ENCODE data around the gene ARSG. TPM values are rescaled to one million over a fixed set of nuclear protein-coding genes. Genes with fewer than 3 reads are reported as not detected.

The ARSG gene
- total and polyA plus RNA-seq, 2 experiments from 2014 or later = 1.7 to 5.1 TPM

DNA sequence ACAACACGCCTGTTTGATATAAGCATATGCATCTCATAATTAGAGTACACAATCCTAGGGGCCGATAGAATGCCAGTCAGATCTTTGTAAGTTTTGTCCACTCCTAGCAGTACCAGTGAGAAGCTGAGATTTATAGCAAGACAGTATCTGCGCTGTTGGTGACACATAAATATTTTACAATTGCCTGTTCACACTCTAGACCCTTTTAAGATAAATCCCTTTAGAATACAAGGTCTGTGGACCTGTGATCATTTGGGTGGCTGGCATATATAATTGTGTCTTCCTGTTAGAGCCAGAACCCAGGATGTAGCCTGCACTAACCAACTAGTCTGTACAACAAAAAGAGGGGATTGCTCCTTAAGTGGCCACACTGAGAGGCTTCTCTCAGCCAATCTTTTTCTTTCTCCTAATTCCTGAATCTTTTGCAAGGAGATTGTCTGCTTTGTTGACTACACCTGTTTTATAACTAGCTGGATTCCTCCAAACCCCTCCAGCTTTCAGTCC, 91.3 kb downstream of the ARSG start:
- H3K36me3 ChIP-seq (ENCODE audit: insufficient read depth) = no peaks in the 10 kb centered on the region

DNA sequence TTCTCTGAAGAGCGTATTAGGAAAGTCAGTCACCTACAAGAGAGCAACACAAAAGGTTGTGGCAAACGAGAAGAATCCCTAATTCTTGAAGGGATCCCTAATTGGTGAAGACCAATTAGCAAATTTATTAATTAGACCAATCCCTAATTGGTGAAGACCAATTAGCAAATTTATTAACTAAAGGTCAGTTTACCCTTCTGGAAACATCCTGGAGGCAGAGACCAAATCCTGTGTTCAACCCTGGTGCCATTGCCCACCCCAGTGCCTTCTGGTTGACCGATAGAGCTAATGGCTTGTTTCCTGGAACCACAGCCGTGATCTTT, 91.8 kb downstream of the ARSG start:
- Mint-ChIP-seq H3K27ac (no peak overlapping the region), H3K27me3 (ENCODE audit: insufficient read depth, low read depth, poor library complexity) (peaks cover 6% of the 10 kb centered on the region), H3K4me3 (no peak overlapping the region), H3K36me3 (ENCODE audit: low read depth) (no peaks in the 10 kb centered on the region), H3K9me3 (no peaks in the 10 kb centered on the region), H3K4me1 (peaks cover 19% of the 10 kb centered on the region)
- Histone ChIP-seq H4K20me1 (replicated peaks; ENCODE audit: insufficient read depth) (no peaks in the 10 kb centered on the region), H3K4me3 (no peak overlapping the region), H3K27ac (ENCODE audit: low read depth) (no peak overlapping the region), H3F3A (replicated peaks; ENCODE audit: low read depth) (no peaks in the 10 kb centered on the region), H3K27me3 (ENCODE audit: insufficient read depth) (no peaks in the 10 kb centered on the region), H2AFZ (no peak overlapping the region), H3K4me2 (no peak overlapping the region), H3K36me3 (ENCODE audit: insufficient read depth) (no peaks in the 10 kb centered on the region), H3K9me2 (ENCODE audit: insufficient read depth) (no peaks in the 10 kb centered on the region), H3K4me1 (ENCODE audit: insufficient read depth) (peaks cover 11% of the 10 kb centered on the region), H3K79me2 (replicated peaks; ENCODE audit: insufficient read depth) (no peaks in the 10 kb centered on the region)
- ATAC-seq = no peak
- DNase-seq (ENCODE audit: low spot score) = no peak
- TF ChIP-seq, protein P1, sequence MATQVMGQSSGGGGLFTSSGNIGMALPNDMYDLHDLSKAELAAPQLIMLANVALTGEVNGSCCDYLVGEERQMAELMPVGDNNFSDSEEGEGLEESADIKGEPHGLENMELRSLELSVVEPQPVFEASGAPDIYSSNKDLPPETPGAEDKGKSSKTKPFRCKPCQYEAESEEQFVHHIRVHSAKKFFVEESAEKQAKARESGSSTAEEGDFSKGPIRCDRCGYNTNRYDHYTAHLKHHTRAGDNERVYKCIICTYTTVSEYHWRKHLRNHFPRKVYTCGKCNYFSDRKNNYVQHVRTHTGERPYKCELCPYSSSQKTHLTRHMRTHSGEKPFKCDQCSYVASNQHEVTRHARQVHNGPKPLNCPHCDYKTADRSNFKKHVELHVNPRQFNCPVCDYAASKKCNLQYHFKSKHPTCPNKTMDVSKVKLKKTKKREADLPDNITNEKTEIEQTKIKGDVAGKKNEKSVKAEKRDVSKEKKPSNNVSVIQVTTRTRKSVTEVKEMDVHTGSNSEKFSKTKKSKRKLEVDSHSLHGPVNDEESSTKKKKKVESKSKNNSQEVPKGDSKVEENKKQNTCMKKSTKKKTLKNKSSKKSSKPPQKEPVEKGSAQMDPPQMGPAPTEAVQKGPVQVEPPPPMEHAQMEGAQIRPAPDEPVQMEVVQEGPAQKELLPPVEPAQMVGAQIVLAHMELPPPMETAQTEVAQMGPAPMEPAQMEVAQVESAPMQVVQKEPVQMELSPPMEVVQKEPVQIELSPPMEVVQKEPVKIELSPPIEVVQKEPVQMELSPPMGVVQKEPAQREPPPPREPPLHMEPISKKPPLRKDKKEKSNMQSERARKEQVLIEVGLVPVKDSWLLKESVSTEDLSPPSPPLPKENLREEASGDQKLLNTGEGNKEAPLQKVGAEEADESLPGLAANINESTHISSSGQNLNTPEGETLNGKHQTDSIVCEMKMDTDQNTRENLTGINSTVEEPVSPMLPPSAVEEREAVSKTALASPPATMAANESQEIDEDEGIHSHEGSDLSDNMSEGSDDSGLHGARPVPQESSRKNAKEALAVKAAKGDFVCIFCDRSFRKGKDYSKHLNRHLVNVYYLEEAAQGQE (IDR thresholded peaks at IDR 0.05; ENCODE audit: unreplicated experiment) = no peak
- TF ChIP-seq EZH2phosphoT487 (IDR thresholded peaks at IDR 0.05; ENCODE audit: unreplicated experiment) (no peak), EZH2 (IDR thresholded peaks at IDR 0.05; ENCODE audit: low read depth, unreplicated experiment) (no peak), ZNF114 (CRISPR knock-in tag; IDR thresholded peaks at IDR 0.05) (no peak)
- TF ChIP-seq, protein P2, sequence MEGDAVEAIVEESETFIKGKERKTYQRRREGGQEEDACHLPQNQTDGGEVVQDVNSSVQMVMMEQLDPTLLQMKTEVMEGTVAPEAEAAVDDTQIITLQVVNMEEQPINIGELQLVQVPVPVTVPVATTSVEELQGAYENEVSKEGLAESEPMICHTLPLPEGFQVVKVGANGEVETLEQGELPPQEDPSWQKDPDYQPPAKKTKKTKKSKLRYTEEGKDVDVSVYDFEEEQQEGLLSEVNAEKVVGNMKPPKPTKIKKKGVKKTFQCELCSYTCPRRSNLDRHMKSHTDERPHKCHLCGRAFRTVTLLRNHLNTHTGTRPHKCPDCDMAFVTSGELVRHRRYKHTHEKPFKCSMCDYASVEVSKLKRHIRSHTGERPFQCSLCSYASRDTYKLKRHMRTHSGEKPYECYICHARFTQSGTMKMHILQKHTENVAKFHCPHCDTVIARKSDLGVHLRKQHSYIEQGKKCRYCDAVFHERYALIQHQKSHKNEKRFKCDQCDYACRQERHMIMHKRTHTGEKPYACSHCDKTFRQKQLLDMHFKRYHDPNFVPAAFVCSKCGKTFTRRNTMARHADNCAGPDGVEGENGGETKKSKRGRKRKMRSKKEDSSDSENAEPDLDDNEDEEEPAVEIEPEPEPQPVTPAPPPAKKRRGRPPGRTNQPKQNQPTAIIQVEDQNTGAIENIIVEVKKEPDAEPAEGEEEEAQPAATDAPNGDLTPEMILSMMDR (conservative IDR thresholded peaks at IDR 0.05; ENCODE audit: low read depth in 2 of 2) = no peak

More for the DNA sequence above, 91.3 kb downstream of the ARSG start:
- TF ChIP-seq, protein P2 (conservative IDR thresholded peaks at IDR 0.05; ENCODE audit: low read depth in 2 of 2) = no peak
- TF ChIP-seq EZH2phosphoT487 (IDR thresholded peaks at IDR 0.05; ENCODE audit: unreplicated experiment) (no peak), STAT1 (IDR thresholded peaks at IDR 0.05; ENCODE audit: unreplicated experiment) (no peak), ZNF331 (CRISPR knock-in tag; IDR thresholded peaks at IDR 0.05; ENCODE audit: low read depth) (no peak), POLR2AphosphoS5 (IDR thresholded peaks at IDR 0.05; ENCODE audit: low read depth) (no peak)
- TF ChIP-seq, protein P3, sequence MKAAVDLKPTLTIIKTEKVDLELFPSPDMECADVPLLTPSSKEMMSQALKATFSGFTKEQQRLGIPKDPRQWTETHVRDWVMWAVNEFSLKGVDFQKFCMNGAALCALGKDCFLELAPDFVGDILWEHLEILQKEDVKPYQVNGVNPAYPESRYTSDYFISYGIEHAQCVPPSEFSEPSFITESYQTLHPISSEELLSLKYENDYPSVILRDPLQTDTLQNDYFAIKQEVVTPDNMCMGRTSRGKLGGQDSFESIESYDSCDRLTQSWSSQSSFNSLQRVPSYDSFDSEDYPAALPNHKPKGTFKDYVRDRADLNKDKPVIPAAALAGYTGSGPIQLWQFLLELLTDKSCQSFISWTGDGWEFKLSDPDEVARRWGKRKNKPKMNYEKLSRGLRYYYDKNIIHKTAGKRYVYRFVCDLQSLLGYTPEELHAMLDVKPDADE (IDR thresholded peaks at IDR 0.05) = no peak
- TF ChIP-seq, protein P1 (IDR thresholded peaks at IDR 0.05; ENCODE audit: unreplicated experiment) = no peak
- H3K27me3 ChIP-seq (ENCODE audit: insufficient read depth) = no peaks in the 10 kb centered on the region
- H4K20me1 ChIP-seq (replicated peaks; ENCODE audit: insufficient read depth) = no peaks in the 10 kb centered on the region
- Mint-ChIP-seq H3K4me3 (no peak overlapping the region), H3K36me3 (ENCODE audit: low read depth) (no peaks in the 10 kb centered on the region), H3K4me1 (peaks cover 23% of the 10 kb centered on the region), H3K9me3 (no peaks in the 10 kb centered on the region), H3K27me3 (ENCODE audit: insufficient read depth, low read depth, poor library complexity) (peaks cover 6% of the 10 kb centered on the region), H3K27ac (no peak overlapping the region)
- H2AFZ ChIP-seq = no peak overlapping the region
- no peak overlapping the region for H3K27ac ChIP-seq (ENCODE audit: low read depth)
- no peak overlapping the region for H3K4me3 ChIP-seq
- H3K4me2 ChIP-seq = no peak overlapping the region
- no peaks in the 10 kb centered on the region for H3F3A ChIP-seq (replicated peaks; ENCODE audit: low read depth)
- ATAC-seq (no peak), DNase-seq (ENCODE audit: low spot score) (no peak)
- H3K4me1 ChIP-seq (ENCODE audit: insufficient read depth) = peaks cover 15% of the 10 kb centered on the region
- no peaks in the 10 kb centered on the region for H3K79me2 ChIP-seq (replicated peaks; ENCODE audit: insufficient read depth)
- H3K9me2 ChIP-seq (ENCODE audit: insufficient read depth) = no peaks in the 10 kb centered on the region
